Mesenchymal stem cell (in vitro differentiated cells and primary cell): Measurements from ENCODE around the gene THADA.

Experiments used
- DNase-seq: peaks from one replicate; pipeline ENCODE4 v3.0.0-alpha.2; 2013
- H2AFZ ChIP-seq: one replicate; pipeline ENCODE4 v1.6.1; 2013; ENCODE audit warnings: low read depth, mild to moderate bottlenecking, control low read depth, inconsistent platforms, low read length, moderate library complexity
- H2AK5ac ChIP-seq: 2 replicates; pipeline ENCODE4 v1.6.1; 2013; ENCODE audit warnings: low read length, moderate library complexity, mild to moderate bottlenecking, inconsistent platforms; ENCODE audit not compliant: severe bottlenecking
- H2BK120ac ChIP-seq: one replicate; pipeline ENCODE4 v1.6.1; 2013; ENCODE audit warnings: low read depth, mild to moderate bottlenecking, inconsistent platforms, low read length, moderate library complexity
- H2BK12ac ChIP-seq, 2 experiments: one replicate each; pipeline ENCODE4 v1.6.1; 2013; ENCODE audit warnings: inconsistent platforms in 2 of 2, low read length in 2 of 2, mild to moderate bottlenecking in 2 of 2, moderate library complexity in 2 of 2, control low read depth in 1 of 2
- H2BK15ac ChIP-seq: one replicate; pipeline ENCODE4 v1.6.1; 2013; ENCODE audit warnings: mild to moderate bottlenecking, low read depth, inconsistent platforms; ENCODE audit not compliant: poor library complexity, severe bottlenecking
- H2BK5ac ChIP-seq: 2 replicates; pipeline ENCODE4 v1.6.1; 2013; ENCODE audit warnings: low read depth, mild to moderate bottlenecking, low read length, control low read depth, inconsistent platforms; ENCODE audit not compliant: poor library complexity, severe bottlenecking
- H3K14ac ChIP-seq, 2 experiments: one replicate each; pipeline ENCODE4 v1.6.1; 2013; ENCODE audit warnings: inconsistent platforms in 2 of 2, low read length in 2 of 2, control low read depth in 1 of 2, mild to moderate bottlenecking in 1 of 2, moderate library complexity in 1 of 2
- H3K18ac ChIP-seq, 2 experiments: one replicate each; pipeline ENCODE4 v1.6.1; 2013; ENCODE audit warnings: inconsistent platforms in 2 of 2, low read length in 2 of 2, control low read depth in 1 of 2, low read depth in 1 of 2, mild to moderate bottlenecking in 1 of 2
- H3K23ac ChIP-seq, 2 experiments: one replicate each; pipeline ENCODE4 v1.6.1; 2013; ENCODE audit warnings: inconsistent platforms in 2 of 2, low read length in 2 of 2, mild to moderate bottlenecking in 2 of 2, moderate library complexity in 2 of 2, control low read depth in 1 of 2
- H3K27ac ChIP-seq: 2 replicates; pipeline ENCODE4 v1.5.1; 2013; ENCODE audit warnings: mild to moderate bottlenecking, moderate library complexity, low read length, control low read depth, inconsistent platforms; ENCODE audit not compliant: poor library complexity, severe bottlenecking
- H3K27me3 ChIP-seq, 2 experiments: 2 replicates each; pipeline versions ENCODE4 v1.6.1 to v1.7.0; 2013; ENCODE audit warnings: low read length in 2 of 2, mild to moderate bottlenecking in 2 of 2, moderate library complexity in 2 of 2, control low read depth in 1 of 2, inconsistent platforms in 1 of 2; ENCODE audit not compliant: control insufficient read depth in 1 of 2, insufficient read depth in 1 of 2
- H3K36me3 ChIP-seq, 2 experiments: 2 replicates each; pipeline versions ENCODE4 v1.6.1 to v1.7.0; 2013; ENCODE audit warnings: low read length in 2 of 2, control low read depth in 1 of 2, inconsistent platforms in 1 of 2, low read depth in 1 of 2, mild to moderate bottlenecking in 1 of 2; ENCODE audit not compliant: insufficient read depth in 2 of 2, control insufficient read depth in 1 of 2
- H3K4ac ChIP-seq, 2 experiments: one replicate each; pipeline ENCODE4 v1.6.1; 2013; ENCODE audit warnings: inconsistent platforms in 2 of 2, low read length in 2 of 2, mild to moderate bottlenecking in 2 of 2, moderate library complexity in 2 of 2, control low read depth in 1 of 2, low read depth in 1 of 2
- H3K4me1 ChIP-seq: 2 replicates; pipeline ENCODE4 v1.6.1; 2013; ENCODE audit warnings: low read depth, low read length, control low read depth; ENCODE audit not compliant: control insufficient read depth, insufficient read depth
- H3K4me2 ChIP-seq: 2 replicates; pipeline ENCODE4 v1.6.1; 2013; ENCODE audit warnings: low read length, mild to moderate bottlenecking, inconsistent platforms; ENCODE audit not compliant: poor library complexity, severe bottlenecking
- H3K4me3 ChIP-seq, 2 experiments: 2 replicates each; pipeline versions ENCODE4 v1.5.1 to v1.7.0; 2013; ENCODE audit warnings: low read length in 2 of 2, mild to moderate bottlenecking in 2 of 2, control low read depth in 1 of 2, low read depth in 1 of 2; ENCODE audit not compliant: insufficient read depth in 1 of 2
- H3K79me1 ChIP-seq: replicated peaks from 2 replicates; pipeline ENCODE4 v1.6.1; 2013; ENCODE audit warnings: mild to moderate bottlenecking, control low read depth, low read length, inconsistent platforms; ENCODE audit not compliant: poor library complexity, severe bottlenecking
- H3K9ac ChIP-seq: 2 replicates; pipeline ENCODE4 v1.7.0; 2013; ENCODE audit warnings: mild to moderate bottlenecking, low read length, moderate library complexity
- H3K9me3 ChIP-seq: 2 replicates; pipeline ENCODE4 v1.7.0; 2013; ENCODE audit warnings: mild to moderate bottlenecking, low read length; ENCODE audit not compliant: control insufficient read depth
- H4K8ac ChIP-seq: one replicate; pipeline ENCODE4 v1.6.1; 2013; ENCODE audit warnings: inconsistent platforms, mild to moderate bottlenecking, low read length, moderate library complexity
- H4K91ac ChIP-seq: one replicate; pipeline ENCODE4 v1.6.1; 2013; ENCODE audit warnings: mild to moderate bottlenecking, low read length, inconsistent platforms
- WGBS: methylation state at CpG from one replicate; pipeline ENCODE4 v1.1.7; 2013; ENCODE audit warnings: mixed read lengths; 5-methylcytosine and 5-hydroxymethylcytosine counted together

THADA gene

DNA sequence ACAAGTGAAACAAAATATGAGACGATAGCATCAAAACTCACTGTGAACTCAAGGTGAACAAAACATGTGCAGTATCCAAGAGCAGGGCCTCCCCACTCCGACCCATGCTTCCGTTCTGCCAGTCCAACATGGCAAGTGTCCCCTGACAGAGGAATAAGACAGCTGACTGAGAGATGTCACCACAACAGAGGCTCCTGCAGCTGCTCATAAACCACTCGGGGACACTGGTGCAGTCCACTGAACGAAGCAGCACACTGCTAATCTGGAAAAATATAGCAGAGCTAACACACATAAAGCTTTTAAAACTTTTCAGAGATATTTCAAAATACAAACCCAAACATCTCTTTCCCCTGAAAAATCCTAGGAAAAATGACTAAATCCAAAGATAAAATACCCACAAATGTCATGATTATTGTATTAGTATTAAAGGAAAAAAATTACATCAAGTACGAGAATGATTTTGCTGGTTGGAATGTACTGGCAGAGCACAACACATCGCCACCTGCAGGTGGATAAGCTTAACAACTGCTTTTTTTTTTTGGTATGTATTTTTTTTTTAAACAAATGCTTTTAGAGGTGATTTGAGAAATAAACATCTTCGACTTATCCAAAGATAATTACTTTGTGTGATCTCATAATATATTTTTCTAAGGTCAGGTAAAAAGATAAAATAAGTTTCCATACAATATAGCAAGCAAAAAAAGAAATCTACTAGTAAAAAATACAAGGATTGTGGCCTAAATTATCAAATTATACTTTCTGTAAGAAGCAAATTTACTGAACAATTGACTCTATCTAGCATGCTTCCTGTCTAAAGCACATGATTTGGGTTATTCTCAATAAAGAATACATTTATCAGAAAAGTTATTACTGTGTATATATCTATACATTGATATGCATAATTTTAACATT lies 18.6 kb downstream of the THADA start:
- peak overlapping the region; percentile 69 for H4K8ac ChIP-seq
- peak overlapping the region; percentile 59 for H3K9ac ChIP-seq
- no peak overlapping the region for H4K91ac ChIP-seq
- no peak overlapping the region for H2BK120ac ChIP-seq
- H3K4me3 ChIP-seq, result no peak overlapping the region
- DNase-seq, result peak; percentile 74
- peaks cover 23 to 73% of the 10 kb centered on the region in 2 experiments for H3K36me3 ChIP-seq
- no peak overlapping the region for H2AFZ ChIP-seq
- no peak overlapping the region for H3K18ac ChIP-seq
- no peaks in the 10 kb centered on the region for H3K9me3 ChIP-seq
- no peak overlapping the region for H2BK5ac ChIP-seq
- H3K27ac ChIP-seq, result no peak overlapping the region
- H2BK12ac ChIP-seq, result peak overlapping the region in 1 of 2 experiments; percentile 39
- H3K79me1 ChIP-seq, result peaks cover 10% of the 10 kb centered on the region
- H3K14ac ChIP-seq, result no peak overlapping the region
- H2BK15ac ChIP-seq, result no peak overlapping the region
- H3K4me1 ChIP-seq, result no peaks in the 10 kb centered on the region
- no peak overlapping the region for H3K4ac ChIP-seq
- H3K4me2 ChIP-seq, result no peak overlapping the region
- H3K23ac ChIP-seq, result no peak overlapping the region
- H2AK5ac ChIP-seq, result no peak overlapping the region
- 63% methylated on average over 7 of the region's 8 CpGs for WGBS
- H3K27me3 ChIP-seq, result no peaks in the 10 kb centered on the region

- no peak overlapping the region for H3K27ac ChIP-seq
These were observed 23.6 kb downstream of the THADA start for GRCh38 chr2:43572244-43572643.

GRCh38 chr2:43569921-43570320 lies 25.9 kb downstream of the THADA start:
- Histone ChIP-seq H2AFZ (no peak overlapping the region), H2BK120ac (no peak overlapping the region), H2BK5ac (no peak overlapping the region), H2BK15ac (no peak overlapping the region), H3K27ac (no peak overlapping the region), H3K4me2 (no peak overlapping the region), H3K4ac (no peak overlapping the region), H4K91ac (no peak overlapping the region), H3K4me3 (no peak overlapping the region), H3K23ac (no peak overlapping the region), H3K4me1 (no peaks in the 10 kb centered on the region), H3K79me1 (peaks cover 6% of the 10 kb centered on the region), H3K14ac (no peak overlapping the region), H2AK5ac (no peak overlapping the region), H3K27me3 (no peaks in the 10 kb centered on the region), H3K36me3 (peaks cover 12 to 75% of the 10 kb centered on the region in 2 experiments), H2BK12ac (no peak overlapping the region), H3K9me3 (no peaks in the 10 kb centered on the region), H3K9ac (no peak overlapping the region), H3K18ac (no peak overlapping the region), H4K8ac (no peak overlapping the region)
- WGBS, result 94% methylated on average over 3 of the region's 3 CpGs
- no peak for DNase-seq

More at GRCh38 chr2:43572244-43572643, 23.6 kb downstream of the THADA start:
- no peak overlapping the region for H2BK5ac ChIP-seq
- no peak overlapping the region for H3K4me3 ChIP-seq
- no peak overlapping the region for H3K4ac ChIP-seq
- H3K9ac ChIP-seq, result no peak overlapping the region
- no peak overlapping the region for H2BK12ac ChIP-seq
- no peak overlapping the region for H3K23ac ChIP-seq
- H3K79me1 ChIP-seq, result peaks cover 11% of the 10 kb centered on the region
- H3K9me3 ChIP-seq, result no peaks in the 10 kb centered on the region
- H2BK15ac ChIP-seq, result no peak overlapping the region
- no peak overlapping the region for H4K8ac ChIP-seq
- no peak overlapping the region for H2AFZ ChIP-seq
- H3K4me1 ChIP-seq, result no peaks in the 10 kb centered on the region
- H2BK120ac ChIP-seq, result no peak overlapping the region
- H3K18ac ChIP-seq, result no peak overlapping the region
- H3K14ac ChIP-seq, result no peak overlapping the region
- no peak overlapping the region for H3K4me2 ChIP-seq
- no peaks in the 10 kb centered on the region for H3K27me3 ChIP-seq
- H2AK5ac ChIP-seq, result no peak overlapping the region
- peaks cover 19 to 83% of the 10 kb centered on the region in 2 experiments for H3K36me3 ChIP-seq
- no peak overlapping the region for H4K91ac ChIP-seq
- no peak for DNase-seq
- no CpG with 5 or more reads among the region's 1 CpG for WGBS

DNA sequence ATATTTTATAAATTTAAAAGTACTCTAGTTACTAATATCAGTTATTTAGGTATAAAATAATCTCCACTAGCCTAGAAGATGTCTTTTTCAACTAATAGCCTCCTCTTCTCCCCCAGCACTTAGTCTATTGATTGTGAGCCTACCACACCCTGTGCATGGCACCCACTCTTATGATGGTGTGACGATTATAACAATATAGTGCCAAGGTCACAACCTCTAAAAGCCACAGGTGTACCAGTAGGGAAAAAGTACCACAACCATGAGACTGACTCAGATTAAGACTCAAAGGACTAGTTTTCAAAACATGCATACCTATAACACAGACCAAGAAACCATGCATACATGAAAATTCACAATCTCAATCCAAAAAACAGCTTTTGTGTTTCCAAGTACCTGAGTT lies 27.6 kb downstream of the THADA start:
- H2AK5ac ChIP-seq, result no peak overlapping the region
- H3K27ac ChIP-seq, result no peak overlapping the region
- no peak overlapping the region for H3K4ac ChIP-seq
- H3K23ac ChIP-seq, result no peak overlapping the region
- WGBS, result 100% methylated on average over 1 of the region's 1 CpG
- no peak for DNase-seq
- no peak overlapping the region for H3K9ac ChIP-seq
- no peak overlapping the region for H2BK5ac ChIP-seq
- H3K4me2 ChIP-seq, result no peak overlapping the region
- H2BK120ac ChIP-seq, result no peak overlapping the region
- no peak overlapping the region for H3K4me3 ChIP-seq
- no peak overlapping the region for H4K91ac ChIP-seq
- peaks cover 15 to 67% of the 10 kb centered on the region in 2 experiments for H3K36me3 ChIP-seq
- H2BK15ac ChIP-seq, result no peak overlapping the region
- H3K9me3 ChIP-seq, result no peaks in the 10 kb centered on the region
- H4K8ac ChIP-seq, result no peak overlapping the region
- H3K18ac ChIP-seq, result no peak overlapping the region
- H3K4me1 ChIP-seq, result no peaks in the 10 kb centered on the region
- H2BK12ac ChIP-seq, result no peak overlapping the region
- peaks cover 2% of the 10 kb centered on the region for H3K79me1 ChIP-seq
- H3K14ac ChIP-seq, result no peak overlapping the region
- H2AFZ ChIP-seq, result no peak overlapping the region
- H3K27me3 ChIP-seq, result no peaks in the 10 kb centered on the region
